ENCODE measurements around the gene ARHGAP26. TPM values are rescaled to one million over a fixed set of nuclear protein-coding genes. Genes with fewer than 3 reads are reported as not detected.

Gene ARHGAP26
- total RNA-seq, 1 donor from 2014 or later = 17.1 TPM

DNA sequence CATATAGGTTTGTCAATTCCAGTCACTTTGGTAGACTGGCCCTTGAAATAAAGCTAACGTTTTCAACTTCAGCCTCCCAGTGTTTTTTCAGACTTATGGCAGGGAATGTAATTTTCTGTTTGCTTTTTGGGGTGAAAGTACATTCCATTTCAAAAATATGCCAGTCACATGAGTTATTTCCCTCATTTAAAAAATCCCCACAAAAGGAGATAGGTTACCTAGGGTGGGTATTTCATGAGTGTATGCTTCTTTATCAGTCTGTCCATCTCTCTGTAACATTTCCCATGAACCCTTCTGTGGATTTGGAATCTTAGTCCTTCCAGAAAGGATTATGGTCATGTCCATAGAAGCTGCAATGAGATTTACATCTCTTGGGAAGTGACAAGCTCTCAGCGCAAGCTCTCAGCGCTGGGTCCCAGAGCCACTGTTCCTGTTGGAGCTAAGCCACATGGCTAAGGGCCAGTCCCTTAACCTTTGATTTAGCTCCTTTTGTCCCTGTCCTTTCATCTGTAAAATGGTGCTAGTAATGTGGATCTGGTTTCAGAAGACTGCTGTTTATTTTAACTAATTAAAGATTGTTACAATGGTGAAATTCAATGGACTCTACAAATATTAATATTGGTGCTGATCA lies 338.4 kb downstream of the ARHGAP26 start:
- TF ChIP-seq, protein P1, sequence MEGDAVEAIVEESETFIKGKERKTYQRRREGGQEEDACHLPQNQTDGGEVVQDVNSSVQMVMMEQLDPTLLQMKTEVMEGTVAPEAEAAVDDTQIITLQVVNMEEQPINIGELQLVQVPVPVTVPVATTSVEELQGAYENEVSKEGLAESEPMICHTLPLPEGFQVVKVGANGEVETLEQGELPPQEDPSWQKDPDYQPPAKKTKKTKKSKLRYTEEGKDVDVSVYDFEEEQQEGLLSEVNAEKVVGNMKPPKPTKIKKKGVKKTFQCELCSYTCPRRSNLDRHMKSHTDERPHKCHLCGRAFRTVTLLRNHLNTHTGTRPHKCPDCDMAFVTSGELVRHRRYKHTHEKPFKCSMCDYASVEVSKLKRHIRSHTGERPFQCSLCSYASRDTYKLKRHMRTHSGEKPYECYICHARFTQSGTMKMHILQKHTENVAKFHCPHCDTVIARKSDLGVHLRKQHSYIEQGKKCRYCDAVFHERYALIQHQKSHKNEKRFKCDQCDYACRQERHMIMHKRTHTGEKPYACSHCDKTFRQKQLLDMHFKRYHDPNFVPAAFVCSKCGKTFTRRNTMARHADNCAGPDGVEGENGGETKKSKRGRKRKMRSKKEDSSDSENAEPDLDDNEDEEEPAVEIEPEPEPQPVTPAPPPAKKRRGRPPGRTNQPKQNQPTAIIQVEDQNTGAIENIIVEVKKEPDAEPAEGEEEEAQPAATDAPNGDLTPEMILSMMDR (IDR thresholded peaks at IDR 0.05; ENCODE audit: insufficient read depth, low read length, severe bottlenecking) = no peak
- H3K4me3 ChIP-seq (ENCODE audit: low read depth, low read length) = no peak overlapping the region
- no peaks in the 10 kb centered on the region for H3K27me3 ChIP-seq (ENCODE audit: control insufficient read depth, insufficient read depth, low read length)
- no peaks in the 10 kb centered on the region for H3K36me3 ChIP-seq (ENCODE audit: control insufficient read depth, insufficient read depth, low read length)
- FAIRE-seq (no peak), DNase-seq (ENCODE audit: low read depth) (no peak)

DNA sequence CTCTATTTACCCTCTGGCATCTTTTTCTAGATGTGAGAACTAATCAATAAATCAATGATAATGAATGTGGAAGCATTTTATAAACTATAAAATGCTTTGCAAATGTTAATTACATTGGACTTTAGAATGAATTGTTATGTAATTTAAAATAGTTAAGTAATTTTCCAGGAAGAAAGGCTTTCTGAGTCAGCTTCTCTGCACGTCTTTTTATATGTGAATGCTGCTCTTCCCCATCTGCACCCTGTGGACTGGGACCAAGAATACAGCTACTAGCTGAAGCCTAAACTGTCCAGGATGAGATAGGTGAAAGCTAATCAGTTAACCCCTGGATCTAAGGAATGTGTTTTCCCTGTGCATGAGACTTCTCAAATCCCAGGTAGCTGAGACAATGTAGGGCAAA lies 340.4 kb downstream of the ARHGAP26 start:
- H3K36me3 ChIP-seq (ENCODE audit: control insufficient read depth, insufficient read depth, low read length) = no peaks in the 10 kb centered on the region
- FAIRE-seq (no peak), DNase-seq (ENCODE audit: low read depth) (peak; percentile 8)
- TF ChIP-seq, protein P1 (IDR thresholded peaks at IDR 0.05; ENCODE audit: insufficient read depth, low read length, severe bottlenecking) = no peak
- H3K4me3 ChIP-seq (ENCODE audit: low read depth, low read length) = no peak overlapping the region
- no peaks in the 10 kb centered on the region for H3K27me3 ChIP-seq (ENCODE audit: control insufficient read depth, insufficient read depth, low read length)

DNA sequence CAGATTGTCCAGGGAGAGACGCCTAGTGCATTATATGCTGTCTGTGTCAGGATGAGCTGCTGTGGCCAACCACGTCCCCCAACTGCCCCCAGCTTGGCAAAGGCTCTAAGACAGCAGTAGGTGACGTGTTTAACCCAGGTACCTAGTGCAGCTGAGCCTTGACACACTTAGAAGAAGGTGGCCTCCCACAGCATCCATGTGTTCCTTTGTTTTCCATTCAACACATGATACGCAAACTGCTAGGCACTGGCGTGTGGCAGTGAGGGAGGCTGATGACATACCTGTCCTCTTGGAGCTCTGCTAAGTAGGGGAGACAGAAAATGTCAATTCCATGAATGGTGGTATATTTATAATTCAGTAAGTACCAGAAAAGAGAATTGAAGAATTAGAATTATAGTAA lies 341.6 kb downstream of the ARHGAP26 start:
- no peak for FAIRE-seq
- H3K36me3 ChIP-seq (ENCODE audit: control insufficient read depth, insufficient read depth, low read length) = no peaks in the 10 kb centered on the region
- no peak overlapping the region for H3K4me3 ChIP-seq (ENCODE audit: low read depth, low read length)
- no peaks in the 10 kb centered on the region for H3K27me3 ChIP-seq (ENCODE audit: control insufficient read depth, insufficient read depth, low read length)
- TF ChIP-seq, protein P1 (IDR thresholded peaks at IDR 0.05; ENCODE audit: insufficient read depth, low read length, severe bottlenecking) = no peak
- no peak for DNase-seq (ENCODE audit: low read depth)

DNA sequence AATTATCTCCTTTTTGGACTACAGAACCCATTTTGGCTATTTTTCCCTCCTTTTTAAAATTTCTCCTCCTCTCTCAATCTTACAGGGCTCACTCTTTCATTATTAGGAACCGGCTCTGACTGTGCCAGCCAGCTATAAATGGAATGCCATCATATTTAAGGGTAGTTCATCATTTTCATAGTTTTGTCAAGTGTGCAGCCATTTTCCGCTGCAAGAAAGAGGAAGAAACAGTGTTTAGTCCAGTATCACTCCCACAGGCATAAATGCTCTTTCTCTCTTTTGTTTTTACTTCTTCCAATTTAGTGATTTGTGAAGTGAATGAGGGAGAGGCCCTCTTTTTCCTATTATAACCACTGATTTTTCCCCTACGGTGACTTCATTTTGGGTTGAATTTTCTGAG lies 343.3 kb downstream of the ARHGAP26 start:
- DNase-seq (ENCODE audit: low read depth) = no peak
- TF ChIP-seq, protein P1 (IDR thresholded peaks at IDR 0.05; ENCODE audit: insufficient read depth, low read length, severe bottlenecking) = no peak
- Histone ChIP-seq H3K36me3 (ENCODE audit: control insufficient read depth, insufficient read depth, low read length) (no peaks in the 10 kb centered on the region), H3K4me3 (ENCODE audit: low read depth, low read length) (no peak overlapping the region), H3K27me3 (ENCODE audit: control insufficient read depth, insufficient read depth, low read length) (no peaks in the 10 kb centered on the region)
- FAIRE-seq = no peak

DNA sequence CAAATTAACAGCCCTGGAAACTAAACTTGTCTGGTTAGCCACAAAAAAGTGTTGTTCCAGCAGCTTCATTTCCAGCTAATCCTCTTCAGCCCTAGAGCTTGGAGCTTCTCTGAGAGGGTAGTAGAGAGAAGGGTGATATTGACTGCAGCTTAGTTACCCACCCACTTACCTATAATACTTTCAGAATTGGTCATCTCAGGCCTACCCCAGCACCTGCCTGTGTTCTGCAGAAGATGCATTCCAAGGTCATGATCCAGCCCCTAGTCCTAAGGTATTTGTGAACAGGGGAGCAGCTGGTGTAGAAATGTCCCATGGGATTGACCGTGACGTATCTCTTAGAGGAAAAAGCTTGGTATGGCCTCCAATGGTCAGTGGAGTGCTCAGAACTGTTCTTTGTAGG lies 344.3 kb downstream of the ARHGAP26 start:
- Histone ChIP-seq H3K4me3 (ENCODE audit: low read depth, low read length) (no peak overlapping the region), H3K36me3 (ENCODE audit: control insufficient read depth, insufficient read depth, low read length) (no peaks in the 10 kb centered on the region), H3K27me3 (ENCODE audit: control insufficient read depth, insufficient read depth, low read length) (no peaks in the 10 kb centered on the region)
- DNase-seq (ENCODE audit: low read depth) (peak; percentile 68), FAIRE-seq (no peak)
- TF ChIP-seq, protein P1 (IDR thresholded peaks at IDR 0.05; ENCODE audit: insufficient read depth, low read length, severe bottlenecking) = no peak

DNA sequence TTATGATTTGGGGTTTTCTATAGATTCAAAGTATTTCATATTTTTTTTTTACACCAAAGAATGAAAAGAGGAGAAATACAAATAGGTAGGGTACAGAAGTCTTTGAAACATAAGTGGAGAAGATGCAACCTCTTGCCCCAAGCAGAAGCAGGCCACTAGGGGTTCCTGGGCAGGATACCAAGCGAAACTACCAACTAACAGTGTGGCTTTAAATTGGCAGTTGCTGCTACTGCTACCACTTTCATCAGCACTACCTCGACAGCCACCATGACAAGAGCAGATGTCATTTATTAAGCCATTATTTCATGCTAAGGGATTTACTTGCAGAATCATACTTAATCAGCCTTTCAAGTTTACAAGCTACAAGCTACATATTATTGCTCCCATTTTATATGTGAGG lies 345.2 kb downstream of the ARHGAP26 start:
- FAIRE-seq = no peak
- no peaks in the 10 kb centered on the region for H3K36me3 ChIP-seq (ENCODE audit: control insufficient read depth, insufficient read depth, low read length)

More for the DNA sequence above, 345.2 kb downstream of the ARHGAP26 start:
- TF ChIP-seq, protein P1 (IDR thresholded peaks at IDR 0.05; ENCODE audit: insufficient read depth, low read length, severe bottlenecking) = no peak
- Histone ChIP-seq H3K27me3 (ENCODE audit: control insufficient read depth, insufficient read depth, low read length) (no peaks in the 10 kb centered on the region), H3K4me3 (ENCODE audit: low read depth, low read length) (no peak overlapping the region)
- DNase-seq (ENCODE audit: low read depth) = no peak

All from bronchial epithelial cell (primary cell).